ENCODE data around the gene ST6GALNAC3.
A peak's percentile ranks its signal among the peaks of the same experiment; 100 is the strongest.

Gene ST6GALNAC3

DNA sequence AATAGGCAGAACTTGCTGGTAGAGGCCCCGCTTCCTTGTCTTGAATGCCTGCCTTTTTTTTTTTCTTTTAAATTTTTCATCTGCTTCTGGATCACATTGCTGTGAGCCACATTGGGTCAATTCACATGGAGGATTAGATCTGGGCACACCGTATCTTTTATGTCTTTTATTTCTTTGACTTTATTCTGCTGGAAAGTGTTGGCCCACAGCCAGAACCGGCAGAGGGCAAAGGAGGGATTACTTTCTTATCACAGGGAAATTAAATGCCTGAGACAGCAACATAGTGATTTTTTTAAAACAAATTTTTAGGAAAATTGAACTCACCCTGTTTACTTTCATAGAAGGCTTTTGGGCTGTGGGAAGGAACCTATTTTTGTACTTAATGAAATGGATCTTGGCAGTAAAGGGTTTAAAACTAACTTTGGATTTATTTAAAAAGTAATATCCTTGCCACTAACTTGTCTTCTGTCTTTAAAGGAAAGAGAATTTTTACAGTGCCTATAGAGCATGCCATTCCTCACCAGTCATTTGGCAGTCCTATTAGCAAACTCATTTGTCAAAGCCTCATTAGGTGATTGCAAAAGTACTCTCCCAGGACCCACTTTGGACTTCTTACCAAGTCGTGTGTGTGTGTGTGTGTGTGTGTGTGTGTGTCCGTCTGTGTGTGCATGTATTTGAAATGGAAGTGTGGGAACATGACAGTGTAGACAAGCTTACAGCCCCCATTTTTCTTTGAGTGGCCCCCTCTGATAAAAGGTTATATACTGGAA, 68.4 kb downstream of the ST6GALNAC3 start:
- no peak for DNase-seq (ENCODE audit: low spot score)

DNA sequence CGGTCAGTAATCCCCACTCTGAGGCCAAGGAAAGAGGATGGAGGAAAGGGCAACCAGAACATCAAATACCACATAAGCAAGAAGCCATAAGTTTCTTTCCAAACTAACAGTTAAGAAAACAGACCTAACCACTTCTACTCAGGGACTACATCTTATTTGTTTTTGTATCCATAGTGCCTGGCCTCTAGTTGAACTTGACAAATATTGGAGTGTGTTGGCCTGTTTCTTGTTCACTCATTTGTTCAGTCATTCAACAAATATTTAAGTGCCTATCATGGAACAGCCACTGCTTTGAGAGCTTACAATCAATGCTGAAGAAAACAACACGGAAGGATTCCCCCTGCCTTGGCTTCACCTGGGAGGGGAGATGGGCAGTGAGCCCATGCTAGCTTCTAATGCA, 69.7 kb downstream of the ST6GALNAC3 start:
- DNase-seq (ENCODE audit: low spot score) = no peak

DNA sequence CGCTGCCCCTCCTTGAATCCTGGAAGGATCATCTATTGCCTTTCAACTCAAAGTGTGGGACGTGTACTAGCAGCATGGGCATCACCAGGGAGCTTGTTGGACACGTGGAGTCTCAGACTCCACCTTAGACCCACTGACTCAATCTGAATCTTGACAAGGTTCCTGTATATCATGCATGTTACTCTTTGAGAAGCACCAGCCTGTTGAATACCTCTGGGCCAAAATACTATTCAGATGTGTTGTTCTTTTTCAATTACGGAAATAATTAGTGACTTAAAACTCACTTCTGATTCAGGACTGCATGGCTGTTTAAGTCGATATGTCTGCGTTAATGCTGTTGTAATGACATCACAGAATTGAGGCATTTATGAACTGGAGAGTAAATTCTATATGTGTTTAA, 70.8 kb downstream of the ST6GALNAC3 start:
- DNase-seq (ENCODE audit: low spot score) = no peak

DNA sequence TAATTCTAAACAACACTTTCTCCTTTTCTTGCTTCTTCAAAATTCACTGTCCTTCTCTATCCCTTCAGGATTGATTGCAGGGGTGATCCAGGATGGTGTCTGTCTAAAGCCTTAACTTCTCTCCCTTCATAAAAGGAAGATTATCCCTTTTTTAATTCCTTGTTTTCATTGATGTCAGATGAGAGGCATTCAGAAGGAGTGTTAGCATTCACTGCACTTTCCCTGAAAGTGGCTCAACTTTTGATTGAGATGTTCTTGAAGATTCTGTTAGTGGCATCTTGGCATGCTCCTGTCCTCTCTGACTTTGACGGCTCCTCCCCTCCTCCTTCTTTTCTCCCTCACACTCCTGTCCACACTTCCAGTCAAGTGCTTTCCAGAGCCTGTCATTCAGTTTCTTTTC, 71.6 kb downstream of the ST6GALNAC3 start:
- no peak for DNase-seq (ENCODE audit: low spot score)

DNA sequence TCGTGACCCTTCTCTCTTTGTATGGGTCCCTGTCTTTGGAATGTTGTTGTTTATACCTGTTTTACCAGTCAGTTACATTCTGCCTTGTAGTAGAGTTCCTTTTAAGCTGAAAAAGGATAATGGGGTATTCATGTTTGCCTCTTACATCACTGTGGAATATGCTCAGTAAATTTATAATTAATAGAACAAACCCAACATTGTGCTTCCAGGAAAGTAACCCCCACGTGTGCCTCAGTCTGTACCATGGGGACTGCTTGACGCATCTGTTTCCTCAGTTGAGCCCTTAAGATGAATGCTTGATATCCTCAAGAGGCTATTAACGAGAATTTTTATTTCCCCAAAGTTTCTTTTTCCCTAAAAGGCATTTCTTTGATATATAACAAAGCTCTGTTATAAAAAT, 73.4 kb downstream of the ST6GALNAC3 start:
- no peak for DNase-seq (ENCODE audit: low spot score)

DNA sequence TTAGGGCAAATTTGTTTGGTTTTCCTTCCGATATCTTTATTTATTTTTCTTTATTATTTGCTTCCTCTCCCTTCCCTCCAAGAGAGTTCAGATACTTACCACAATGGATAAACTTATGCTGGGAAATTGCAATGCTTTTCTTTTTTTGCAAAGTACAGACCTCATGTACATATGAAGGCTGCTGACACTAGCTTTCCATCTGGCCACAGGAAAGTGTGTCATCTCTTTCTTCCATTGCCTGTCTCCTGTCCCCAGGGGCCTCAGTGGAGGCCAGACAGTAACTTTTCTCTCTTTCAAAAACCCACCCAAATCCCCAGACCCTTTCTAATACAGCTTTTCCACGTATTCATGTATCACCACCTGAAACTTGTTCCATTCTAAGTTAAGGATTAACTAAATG, 73.9 kb downstream of the ST6GALNAC3 start:
- DNase-seq (ENCODE audit: low spot score) = no peak

DNA sequence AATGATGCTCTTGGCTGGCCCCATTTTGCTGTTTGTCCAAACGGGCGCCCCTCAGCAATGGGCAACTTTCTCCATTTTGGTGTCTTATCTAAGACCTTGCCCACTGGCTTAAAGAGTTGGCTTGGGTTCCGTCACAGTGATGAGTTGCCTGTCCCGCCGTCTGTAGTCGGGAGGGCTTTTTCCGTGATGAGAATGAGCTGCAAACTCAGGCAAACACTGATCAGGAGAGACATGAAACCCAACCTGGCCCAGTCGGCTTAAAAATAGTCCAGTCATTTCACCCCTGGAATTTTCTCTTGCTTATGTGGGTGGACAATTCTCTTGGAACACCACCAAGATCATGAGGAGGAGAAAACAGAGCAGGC, 79.3 kb downstream of the ST6GALNAC3 start:
- no peak for DNase-seq (ENCODE audit: low spot score)

DNA sequence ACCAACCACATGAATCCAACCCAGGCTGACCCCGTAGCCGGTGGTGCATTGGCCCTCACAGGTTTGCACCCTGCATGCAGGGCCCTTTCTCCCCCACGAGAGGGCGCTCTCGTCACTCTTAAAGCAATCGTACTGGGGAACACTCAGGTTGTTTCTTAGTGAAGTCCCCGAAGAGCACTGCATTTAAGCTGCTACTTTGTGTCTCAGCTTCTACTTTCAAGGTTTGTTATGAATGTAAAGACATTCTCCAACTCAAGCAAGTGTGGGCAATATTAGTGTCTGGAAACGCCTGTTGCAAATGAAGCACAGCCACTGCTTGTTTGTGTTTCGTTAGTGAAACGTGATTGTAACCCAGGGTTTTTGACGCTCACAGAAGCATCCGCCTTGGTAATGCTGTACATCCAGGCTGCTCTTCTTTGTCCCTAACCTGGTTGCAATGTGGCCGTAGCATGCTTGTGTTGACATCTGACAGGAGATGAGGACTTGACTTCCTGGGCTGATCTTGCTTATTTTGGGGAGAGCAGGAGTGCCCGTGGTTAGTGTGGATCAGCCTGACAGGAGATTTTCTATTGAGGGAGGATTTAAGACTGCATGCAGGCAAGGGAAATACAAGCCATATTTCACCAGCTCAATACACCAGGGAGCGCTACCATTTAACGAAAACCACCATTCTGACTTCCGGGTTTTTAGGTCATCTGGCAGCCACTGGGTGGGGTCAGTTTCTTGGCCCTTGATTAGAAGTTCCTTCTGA, 79.8 kb downstream of the ST6GALNAC3 start:
- DNase-seq (ENCODE audit: low spot score) = peak; percentile 82

DNA sequence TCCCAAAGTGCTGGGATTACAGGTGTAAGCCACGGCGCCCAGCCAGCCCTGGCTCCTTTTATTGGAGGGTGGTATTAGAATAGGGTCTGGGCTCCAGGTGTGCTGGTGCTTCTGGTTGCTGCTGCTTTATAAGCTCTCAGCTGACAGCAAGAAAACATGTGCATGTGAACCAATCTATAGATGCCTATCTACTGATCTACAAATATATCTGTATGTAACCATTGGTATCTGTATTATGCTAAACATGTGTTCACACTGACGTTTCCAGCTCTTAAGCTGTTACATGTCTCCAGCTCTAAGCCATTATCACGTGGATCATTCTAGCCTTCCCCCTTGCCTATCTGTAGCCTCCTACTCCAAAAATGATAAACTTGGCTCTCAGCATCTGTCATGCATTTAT, 82.4 kb downstream of the ST6GALNAC3 start:
- DNase-seq (ENCODE audit: low spot score) = no peak

DNA sequence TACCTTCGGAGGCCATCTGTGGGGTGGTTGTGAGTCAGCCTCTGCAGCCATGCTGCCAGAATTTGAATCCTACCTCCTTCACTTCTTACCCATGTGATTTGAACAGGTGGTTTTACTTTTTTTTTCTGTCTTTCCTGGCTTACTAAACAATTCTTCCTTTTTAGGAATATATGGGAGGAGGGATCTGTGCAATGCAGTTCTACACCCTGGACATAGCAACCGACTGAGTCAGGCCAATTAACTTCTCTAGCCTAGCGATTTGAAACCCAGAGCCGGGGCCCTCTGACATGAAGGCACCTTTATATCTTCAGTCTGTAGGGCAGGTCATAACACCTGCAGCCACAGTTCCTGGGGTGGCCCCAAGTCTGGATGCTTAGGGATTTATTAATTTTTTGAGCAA, 83.6 kb downstream of the ST6GALNAC3 start:
- no peak for DNase-seq (ENCODE audit: low spot score)

DNA sequence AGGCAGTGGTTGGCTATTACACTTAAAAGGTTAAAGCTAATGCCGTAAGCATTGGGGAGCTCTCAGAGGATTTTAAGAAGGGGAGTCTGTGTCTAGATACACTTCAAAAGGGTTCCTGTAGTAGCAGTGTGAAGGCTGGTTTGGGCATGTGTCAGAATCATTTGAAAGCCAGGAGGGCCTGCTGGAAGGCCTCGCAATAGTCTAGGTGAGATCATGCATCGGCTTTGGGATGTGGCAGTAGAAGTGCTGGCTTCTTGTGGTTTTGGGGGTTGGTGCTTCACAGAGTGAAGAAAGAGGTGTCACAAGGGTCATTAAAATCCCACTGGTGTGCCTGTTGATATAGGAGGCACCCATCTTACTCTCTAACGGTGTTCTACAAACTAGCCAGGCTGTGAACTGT, 85.7 kb downstream of the ST6GALNAC3 start:
- DNase-seq (ENCODE audit: low spot score) = no peak

DNA sequence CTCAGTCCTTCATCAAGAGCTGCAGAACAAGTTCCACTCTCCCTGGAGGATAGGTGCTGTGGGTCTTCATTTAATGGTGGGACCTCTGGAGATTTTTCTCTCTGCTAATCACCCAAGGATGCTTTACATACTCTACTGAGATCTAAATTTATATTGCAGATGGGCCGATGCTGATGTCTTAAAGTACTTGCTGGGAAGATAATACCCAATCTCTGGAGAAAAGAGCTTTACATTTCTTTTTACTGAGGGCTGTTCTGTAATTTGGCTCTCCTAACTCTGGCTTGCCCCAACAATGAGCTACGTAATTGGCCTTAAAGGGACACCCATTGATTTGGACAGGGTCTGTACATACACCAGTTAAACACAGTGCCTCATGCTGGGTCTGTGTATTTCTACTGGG, 86.9 kb downstream of the ST6GALNAC3 start:
- DNase-seq (ENCODE audit: low spot score) = no peak

DNA sequence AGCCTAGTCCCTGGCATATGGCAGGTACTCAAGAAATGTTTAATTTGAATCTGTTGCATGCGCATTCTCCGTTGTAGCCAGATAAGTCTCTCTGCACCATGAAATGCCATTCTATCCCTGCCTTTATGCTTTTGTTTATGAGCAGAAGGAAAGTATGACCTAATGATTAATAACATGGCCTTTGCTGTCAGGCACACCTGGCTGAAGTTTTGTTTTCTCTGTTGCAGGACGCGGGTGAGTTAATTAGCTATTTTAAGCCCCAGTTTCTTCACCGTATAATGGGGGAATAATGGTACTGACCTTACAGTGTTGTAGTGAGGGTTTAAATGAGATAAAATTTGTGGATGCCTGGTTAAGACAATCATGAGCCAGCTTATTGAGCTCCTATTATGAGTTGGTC, 87.7 kb downstream of the ST6GALNAC3 start:
- no peak for DNase-seq (ENCODE audit: low spot score)

DNA sequence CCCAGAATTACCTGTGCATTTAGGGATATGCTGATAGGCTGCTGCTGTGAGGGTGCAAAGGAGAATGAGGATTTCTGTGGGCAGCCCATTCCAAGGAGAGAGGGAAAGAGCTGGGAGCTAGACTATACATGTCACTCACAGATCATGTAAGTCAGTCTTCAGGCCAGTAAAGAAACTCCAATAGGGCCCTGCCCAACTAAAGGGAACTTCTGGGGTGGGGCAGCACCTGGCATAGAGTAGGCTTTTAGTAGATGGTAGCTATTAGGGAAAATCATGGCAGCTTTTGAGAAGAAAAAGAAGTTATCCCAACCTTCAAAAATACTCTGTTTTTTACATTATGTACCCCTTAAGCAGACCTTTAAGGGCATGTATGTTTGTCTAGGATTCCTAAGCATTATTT, 89.6 kb downstream of the ST6GALNAC3 start:
- no peak for DNase-seq (ENCODE audit: low spot score)

DNA sequence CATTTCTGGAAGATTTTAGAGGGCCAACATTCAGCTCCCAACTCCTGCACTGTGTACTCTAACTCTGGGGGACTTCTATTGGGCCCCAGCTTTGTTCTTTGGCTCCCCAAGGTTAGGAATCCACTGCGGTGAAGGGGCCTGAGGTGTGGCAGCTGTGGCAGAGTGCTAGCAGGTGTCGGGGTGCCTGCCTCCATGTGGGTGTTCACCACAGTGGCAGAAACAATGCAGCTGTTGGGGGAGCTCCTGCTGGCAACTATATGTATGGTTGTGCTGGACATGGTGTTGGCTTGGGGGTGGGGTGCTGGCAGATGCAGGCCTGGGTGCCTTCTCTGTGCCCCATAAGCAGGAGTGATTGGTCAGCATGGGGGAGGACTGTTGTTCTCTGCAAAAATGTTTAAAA, 95.5 kb downstream of the ST6GALNAC3 start:
- DNase-seq (ENCODE audit: low spot score) = no peak

DNA sequence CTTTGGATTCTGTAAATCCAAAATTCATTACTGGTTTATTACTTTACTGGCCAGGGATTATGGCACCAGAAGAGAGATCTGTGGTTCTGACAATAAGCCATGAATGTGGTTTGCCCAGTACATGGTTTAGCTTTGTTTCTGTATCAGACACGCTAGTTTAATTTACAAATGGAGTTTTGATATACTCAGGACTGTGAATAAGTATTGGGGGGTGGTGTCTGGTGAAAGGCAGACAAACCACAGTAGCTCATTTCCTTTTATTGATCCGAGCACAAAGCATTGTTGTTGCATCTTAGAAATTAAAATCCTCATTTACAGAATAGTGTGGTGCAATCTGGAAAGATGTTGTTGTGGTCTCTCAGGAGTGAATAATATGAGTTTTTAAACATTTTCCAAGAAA, 96.0 kb downstream of the ST6GALNAC3 start:
- no peak for DNase-seq (ENCODE audit: low spot score)

DNA sequence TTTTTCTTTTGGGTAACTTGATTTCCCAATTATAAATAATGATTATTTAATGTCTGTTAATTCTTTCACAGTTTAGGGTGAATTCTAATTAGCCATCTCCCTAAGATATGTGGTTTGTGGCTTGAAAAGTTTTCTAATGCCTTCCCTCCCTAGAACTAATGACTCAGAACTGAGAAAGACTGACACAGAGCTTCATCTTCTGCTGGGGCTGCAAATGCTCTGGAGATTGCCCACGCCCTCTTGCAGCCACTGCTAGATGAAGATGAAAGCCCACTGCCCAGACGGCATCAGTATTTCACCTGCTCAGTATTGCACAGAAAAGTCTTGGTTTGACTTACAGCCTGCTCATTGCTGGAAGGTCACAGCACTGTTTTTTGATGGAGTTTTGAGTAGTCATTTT, 101.5 kb downstream of the ST6GALNAC3 start:
- no peak for DNase-seq (ENCODE audit: low spot score)

DNA sequence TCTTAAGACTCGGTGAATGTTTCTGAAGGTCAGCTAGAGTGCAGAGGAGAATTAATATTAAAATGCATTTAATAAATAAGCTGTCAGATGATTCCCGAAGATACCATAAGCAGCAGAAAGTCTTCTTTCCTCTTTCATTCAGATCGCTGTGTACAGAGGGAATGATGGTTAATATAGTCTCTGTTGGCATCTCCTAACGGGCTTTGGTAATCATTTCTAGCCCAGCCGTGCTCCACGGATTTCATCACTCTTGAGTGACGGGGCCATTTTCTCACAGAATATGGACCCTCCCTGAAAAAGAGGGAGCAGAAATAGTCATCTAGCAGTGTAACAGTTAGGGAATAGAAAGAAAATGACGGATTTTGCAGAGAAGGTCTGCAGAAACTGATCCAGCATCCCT, 103.1 kb downstream of the ST6GALNAC3 start:
- no peak for DNase-seq (ENCODE audit: low spot score)

DNA sequence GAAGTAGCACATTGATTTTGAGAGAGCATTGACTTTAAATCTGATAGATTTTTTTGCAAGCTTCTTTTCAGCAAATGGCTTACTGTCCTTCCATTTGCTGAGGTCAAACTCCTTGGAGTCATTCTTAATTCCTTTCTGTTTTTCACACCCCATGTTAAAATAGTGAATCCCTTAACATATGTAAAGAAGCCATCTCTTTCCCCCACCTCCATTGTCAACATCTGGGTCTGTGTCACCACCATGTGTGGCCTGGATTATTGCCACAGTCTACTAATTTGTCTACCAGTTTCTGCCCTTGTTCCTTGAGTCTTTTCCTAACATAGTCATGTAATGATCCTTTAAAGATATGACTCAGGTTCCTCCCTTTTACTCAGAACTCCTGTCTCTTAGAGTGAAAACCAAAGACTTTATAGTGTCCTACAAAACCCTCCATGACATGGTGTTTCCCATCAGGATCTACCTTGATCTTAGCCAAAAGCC, 104.7 kb downstream of the ST6GALNAC3 start:
- no peak for DNase-seq (ENCODE audit: low spot score)

DNA sequence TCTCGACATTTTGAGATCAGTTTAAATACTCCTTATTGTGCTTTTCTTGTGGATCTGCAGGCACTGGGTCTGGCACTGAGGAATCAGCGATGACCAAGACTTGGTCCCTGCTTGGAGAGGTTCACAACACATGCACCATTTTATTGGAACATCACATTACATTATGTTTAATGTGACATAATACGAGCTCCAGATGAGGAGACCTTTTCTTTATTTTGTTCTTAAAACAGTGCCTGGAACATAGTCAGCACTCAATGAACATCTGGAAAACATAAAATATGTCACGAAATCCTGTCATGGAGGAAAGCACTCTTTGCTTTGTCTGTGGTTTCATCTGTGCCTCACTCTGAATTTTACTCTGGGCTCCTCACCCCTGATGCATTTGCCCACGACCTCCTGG, 110.7 kb downstream of the ST6GALNAC3 start:
- no peak for DNase-seq (ENCODE audit: low spot score)

DNA sequence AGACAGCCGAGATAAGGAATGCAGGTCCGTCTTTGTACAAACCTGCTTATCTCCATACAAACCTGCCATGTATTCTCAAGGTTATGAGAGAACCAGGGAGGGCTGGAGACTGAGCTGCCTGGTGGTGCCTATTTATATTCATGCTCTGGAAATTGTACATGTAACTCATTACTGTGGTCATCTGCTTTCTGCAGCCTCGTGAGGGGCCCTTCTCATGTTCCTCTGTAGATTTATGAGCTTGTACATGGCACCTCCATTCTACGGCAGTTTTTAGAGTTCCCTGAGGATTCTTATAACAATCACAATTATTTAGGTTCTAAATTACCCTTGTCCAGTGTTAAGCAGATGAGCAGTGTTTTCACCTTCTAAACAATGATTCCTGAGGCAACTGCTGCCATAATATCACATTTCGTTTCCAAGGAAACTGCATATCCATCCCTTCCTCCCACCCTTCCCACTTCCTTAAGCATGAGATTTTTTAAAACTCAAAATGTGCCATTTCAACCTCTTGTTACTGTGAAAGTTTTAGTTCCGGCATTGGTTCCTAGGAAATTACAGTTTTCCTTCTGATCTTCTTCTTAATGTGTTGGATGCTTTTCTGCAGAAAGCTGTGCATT, 112.1 kb downstream of the ST6GALNAC3 start:
- no peak for DNase-seq (ENCODE audit: low spot score)

DNA sequence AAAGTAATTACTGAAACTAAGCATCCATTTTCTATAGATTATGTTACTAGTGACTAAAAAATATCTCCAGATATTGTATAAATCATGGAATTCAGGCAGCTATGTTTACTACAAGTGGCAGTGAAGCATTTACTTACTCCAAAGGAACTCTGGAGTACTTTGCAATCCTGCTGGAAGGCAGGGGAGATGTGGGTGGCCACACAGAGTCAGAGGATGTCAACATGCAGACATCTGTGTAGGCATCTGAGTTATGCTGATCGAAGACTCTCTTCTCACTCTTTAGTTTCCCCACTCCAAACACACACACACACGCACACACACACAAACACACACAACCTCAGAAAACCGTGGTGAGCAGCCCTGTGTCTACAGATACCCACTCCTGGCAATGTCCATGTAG, 112.9 kb downstream of the ST6GALNAC3 start:
- no peak for DNase-seq (ENCODE audit: low spot score)

DNA sequence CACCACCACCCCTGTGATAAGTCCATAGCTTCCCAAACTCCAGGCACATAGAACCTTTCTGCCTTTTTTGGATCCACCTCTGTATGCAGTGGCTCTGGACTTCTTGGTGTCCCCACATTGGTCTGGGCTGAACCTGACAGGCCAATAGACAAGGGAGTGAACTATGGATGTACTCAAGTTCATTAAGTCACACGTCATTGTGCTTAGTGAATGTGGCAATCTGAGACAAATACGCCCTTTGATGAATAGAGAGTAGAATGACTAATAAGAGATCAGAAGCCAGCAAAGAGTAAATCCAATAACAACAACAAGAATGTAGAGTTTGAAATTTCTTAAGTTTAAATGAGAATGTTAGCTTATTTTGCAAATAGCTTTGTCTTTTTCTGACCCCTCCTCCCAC, 114.8 kb downstream of the ST6GALNAC3 start:
- no peak for DNase-seq (ENCODE audit: low spot score)

Data from left forelimb (tissue), 1 donor.